Measurements from ENCODE around the gene OTOP3.

DNA sequence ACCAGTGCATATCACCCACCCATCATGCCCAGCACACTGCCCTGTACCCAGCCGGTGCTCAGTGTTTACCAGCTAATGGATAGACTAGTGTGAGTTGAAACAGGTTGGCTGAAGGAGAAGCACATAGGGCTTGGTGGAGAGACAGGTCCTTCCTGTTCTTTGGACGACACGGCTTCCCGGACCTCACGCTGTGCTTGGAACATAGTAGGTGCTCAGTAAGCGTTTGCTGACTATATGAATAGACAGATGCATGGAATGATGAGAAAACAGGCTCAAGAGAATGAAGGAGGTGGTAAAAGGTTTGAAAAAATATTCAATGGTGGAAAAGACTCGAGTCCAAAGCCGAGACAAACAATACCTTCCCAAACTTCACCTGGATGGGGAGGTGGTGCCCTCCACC lies 35.5 kb upstream of the OTOP3 start:
- TF ChIP-seq POLR2A (IDR thresholded peaks at IDR 0.05): no peak
- TF ChIP-seq, protein P1, sequence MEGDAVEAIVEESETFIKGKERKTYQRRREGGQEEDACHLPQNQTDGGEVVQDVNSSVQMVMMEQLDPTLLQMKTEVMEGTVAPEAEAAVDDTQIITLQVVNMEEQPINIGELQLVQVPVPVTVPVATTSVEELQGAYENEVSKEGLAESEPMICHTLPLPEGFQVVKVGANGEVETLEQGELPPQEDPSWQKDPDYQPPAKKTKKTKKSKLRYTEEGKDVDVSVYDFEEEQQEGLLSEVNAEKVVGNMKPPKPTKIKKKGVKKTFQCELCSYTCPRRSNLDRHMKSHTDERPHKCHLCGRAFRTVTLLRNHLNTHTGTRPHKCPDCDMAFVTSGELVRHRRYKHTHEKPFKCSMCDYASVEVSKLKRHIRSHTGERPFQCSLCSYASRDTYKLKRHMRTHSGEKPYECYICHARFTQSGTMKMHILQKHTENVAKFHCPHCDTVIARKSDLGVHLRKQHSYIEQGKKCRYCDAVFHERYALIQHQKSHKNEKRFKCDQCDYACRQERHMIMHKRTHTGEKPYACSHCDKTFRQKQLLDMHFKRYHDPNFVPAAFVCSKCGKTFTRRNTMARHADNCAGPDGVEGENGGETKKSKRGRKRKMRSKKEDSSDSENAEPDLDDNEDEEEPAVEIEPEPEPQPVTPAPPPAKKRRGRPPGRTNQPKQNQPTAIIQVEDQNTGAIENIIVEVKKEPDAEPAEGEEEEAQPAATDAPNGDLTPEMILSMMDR (IDR thresholded peaks at IDR 0.05): no peak
